ENCODE results near the gene FBXO42. TPM values are rescaled to one million over a fixed set of nuclear protein-coding genes. Genes with fewer than 3 reads are reported as not detected.

The FBXO42 gene
- total and polyA plus RNA-seq, 3 experiments from 2014 or later = 15.7 to 23.8 (median 16.9) TPM

DNA sequence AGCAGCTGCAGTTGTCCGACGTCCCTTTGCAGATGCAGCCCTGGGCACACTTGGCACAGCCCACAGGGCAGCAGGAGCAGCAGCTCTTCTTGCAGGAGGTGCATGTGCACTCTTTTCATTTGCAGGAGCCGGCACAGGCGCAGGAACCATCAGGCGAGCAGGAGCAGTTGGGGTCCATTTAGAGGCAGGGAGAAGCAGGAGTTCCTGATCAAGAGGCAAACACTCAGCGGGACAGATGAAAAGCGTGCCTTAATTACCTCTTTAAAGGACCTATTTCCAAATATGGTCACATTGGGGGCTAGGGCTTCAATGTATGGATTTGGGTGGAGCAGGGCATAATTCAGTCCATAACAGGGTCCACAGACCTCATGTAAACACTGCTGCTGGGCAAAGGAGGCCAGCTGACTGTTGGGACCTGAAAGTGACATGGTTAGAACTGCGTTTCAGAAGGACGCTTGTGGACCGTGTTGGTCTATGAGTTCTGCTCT, 111.0 kb downstream of the FBXO42 start:
- Histone ChIP-seq H3K4me3 (ENCODE audit: low read length) (no peak overlapping the region), H3K4me1 (ENCODE audit: insufficient read depth, low read length) (peaks cover 18% of the 10 kb centered on the region), H3K9me3 (ENCODE audit: low read length) (no peaks in the 10 kb centered on the region), H3K36me3 (ENCODE audit: insufficient read depth, low read length) (no peaks in the 10 kb centered on the region), H3K27me3 (ENCODE audit: insufficient read depth, low read length, poor library complexity, severe bottlenecking) (no peaks in the 10 kb centered on the region), H3K27ac (ENCODE audit: low read depth, low read length) (no peak overlapping the region)
- Mint-ChIP-seq H3K36me3 (peaks cover 0 to 9% (median 0%) of the 10 kb centered on the region in 3 donors), H3K27me3 (peaks cover 0 to 2% of the 10 kb centered on the region in 2 donors), H3K4me1 (peaks cover 13 to 24% (median 20%) of the 10 kb centered on the region in 3 donors), H3K9me3 (no peaks in the 10 kb centered on the region), H3K27ac (peak overlapping the region in 2 of 8 donors; percentile 52 to 77), H3K4me3 (no peak overlapping the region)
- CTCF ChIA-PET = interaction anchor here (1.5 kb wide), 1 partner anchor 36 kb away, joined by 4 read pairs; no protein-coding TSS in a partner anchor
- POLR2A ChIA-PET = interaction anchor here (0.5 kb wide), 1 partner anchor 114 kb away, joined by 4 read pairs; no protein-coding TSS in a partner anchor
- no peak for DNase-seq

DNA sequence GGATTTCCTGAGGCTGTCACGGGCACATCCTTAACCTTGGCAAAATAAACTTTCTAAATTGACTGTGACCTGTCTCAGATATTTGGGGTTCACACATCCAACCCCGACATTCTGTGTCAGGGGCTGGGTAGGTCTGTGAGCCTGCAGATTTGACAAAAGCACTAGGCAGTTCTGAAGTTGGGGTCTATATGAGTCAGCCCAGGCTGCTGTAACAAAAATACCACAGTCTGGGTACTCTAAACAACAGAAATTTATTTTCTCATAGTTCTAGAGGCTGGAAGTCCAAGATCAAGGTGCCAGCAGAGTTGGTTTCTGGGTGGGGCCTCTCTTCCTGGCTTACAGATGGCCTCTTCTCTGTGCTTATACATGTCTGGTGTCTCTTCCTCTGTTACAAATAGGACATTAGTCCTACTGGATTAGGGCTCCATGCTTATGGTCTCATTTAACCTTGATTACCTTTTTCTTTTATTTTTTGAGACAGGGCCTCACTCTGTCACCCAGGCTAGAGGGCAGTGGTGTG, 112.2 kb downstream of the FBXO42 start:
- ChIA-PET CTCF (no interaction called here), POLR2A (no interaction called here)
- no peak for DNase-seq
- Mint-ChIP-seq H3K36me3 (peaks cover 0 to 4% (median 0%) of the 10 kb centered on the region in 3 donors), H3K27me3 (peaks cover 0 to 2% of the 10 kb centered on the region in 2 donors), H3K27ac (peak overlapping the region in 3 of 8 donors; percentile 68 to 91 (median 77)), H3K4me3 (peak overlapping the region in 2 of 7 donors; percentile 36 to 42), H3K4me1 (peaks cover 21 to 33% (median 29%) of the 10 kb centered on the region in 3 donors), H3K9me3 (no peaks in the 10 kb centered on the region)
- Histone ChIP-seq H3K4me1 (ENCODE audit: insufficient read depth, low read length) (peaks cover 28% of the 10 kb centered on the region), H3K9me3 (ENCODE audit: low read length) (no peaks in the 10 kb centered on the region), H3K4me3 (ENCODE audit: low read length) (no peak overlapping the region), H3K36me3 (ENCODE audit: insufficient read depth, low read length) (no peaks in the 10 kb centered on the region), H3K27me3 (ENCODE audit: insufficient read depth, low read length, poor library complexity, severe bottlenecking) (no peaks in the 10 kb centered on the region), H3K27ac (ENCODE audit: low read depth, low read length) (no peak overlapping the region)

DNA sequence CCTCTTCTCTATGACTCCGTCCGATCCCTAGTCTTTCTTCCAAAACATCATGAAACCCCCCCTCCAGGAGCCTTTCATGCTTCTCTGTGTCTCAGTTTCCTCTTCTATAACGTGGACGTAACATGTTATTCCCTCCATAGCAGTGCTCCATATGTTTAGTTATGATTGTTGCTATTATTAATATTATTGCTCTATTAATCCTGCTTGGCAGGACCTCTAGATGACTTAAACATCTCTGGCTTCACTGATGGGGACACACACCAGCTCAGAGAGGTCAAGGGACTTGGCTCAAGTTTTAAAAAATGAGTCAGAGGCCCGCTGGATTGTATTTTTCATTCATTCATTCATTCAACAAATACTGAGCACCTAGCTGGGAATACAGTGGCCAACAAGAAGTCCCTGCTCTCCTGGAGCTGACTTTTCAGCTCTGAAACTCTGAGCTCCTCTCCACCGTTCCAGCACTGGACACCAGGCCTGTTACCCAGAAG, 114.9 kb downstream of the FBXO42 start:
- peak overlapping the region; percentile 98 for H3K4me3 ChIP-seq (ENCODE audit: low read length)
- H3K4me3 Mint-ChIP-seq = peak overlapping the region; percentile 87 to 96 (median 90)
- POLR2A ChIA-PET = interaction anchor here (0.5 to 1.4 kb wide), 3 partner anchors 20 to 115 kb away, joined by 3 to 5 read pairs (median 5); partner anchors contain the start of gene FBXO42
- H3K9me3 ChIP-seq (ENCODE audit: low read length) = no peaks in the 10 kb centered on the region
- H3K36me3 ChIP-seq (ENCODE audit: insufficient read depth, low read length) = no peaks in the 10 kb centered on the region
- peaks cover 24% of the 10 kb centered on the region for H3K4me1 ChIP-seq (ENCODE audit: insufficient read depth, low read length)
- H3K27me3 Mint-ChIP-seq = peaks cover 0 to 2% of the 10 kb centered on the region in 2 donors
- peaks cover 0 to 5% (median 0%) of the 10 kb centered on the region in 3 donors for H3K36me3 Mint-ChIP-seq
- no peak for DNase-seq
- H3K27me3 ChIP-seq (ENCODE audit: insufficient read depth, low read length, poor library complexity, severe bottlenecking) = no peaks in the 10 kb centered on the region
- no peaks in the 10 kb centered on the region for H3K9me3 Mint-ChIP-seq
- H3K27ac ChIP-seq (ENCODE audit: low read depth, low read length) = peak overlapping the region; percentile 88
- CTCF ChIA-PET = interaction anchor here (0.9 to 2.7 kb wide), 6 partner anchors 22 to 164 kb away, joined by 3 to 12 read pairs (median 3); partner anchors contain the start of gene FAM131C
- peaks cover 17 to 31% (median 25%) of the 10 kb centered on the region in 3 donors for H3K4me1 Mint-ChIP-seq
- peak overlapping the region; percentile 91 to 99 (median 98) for H3K27ac Mint-ChIP-seq

DNA sequence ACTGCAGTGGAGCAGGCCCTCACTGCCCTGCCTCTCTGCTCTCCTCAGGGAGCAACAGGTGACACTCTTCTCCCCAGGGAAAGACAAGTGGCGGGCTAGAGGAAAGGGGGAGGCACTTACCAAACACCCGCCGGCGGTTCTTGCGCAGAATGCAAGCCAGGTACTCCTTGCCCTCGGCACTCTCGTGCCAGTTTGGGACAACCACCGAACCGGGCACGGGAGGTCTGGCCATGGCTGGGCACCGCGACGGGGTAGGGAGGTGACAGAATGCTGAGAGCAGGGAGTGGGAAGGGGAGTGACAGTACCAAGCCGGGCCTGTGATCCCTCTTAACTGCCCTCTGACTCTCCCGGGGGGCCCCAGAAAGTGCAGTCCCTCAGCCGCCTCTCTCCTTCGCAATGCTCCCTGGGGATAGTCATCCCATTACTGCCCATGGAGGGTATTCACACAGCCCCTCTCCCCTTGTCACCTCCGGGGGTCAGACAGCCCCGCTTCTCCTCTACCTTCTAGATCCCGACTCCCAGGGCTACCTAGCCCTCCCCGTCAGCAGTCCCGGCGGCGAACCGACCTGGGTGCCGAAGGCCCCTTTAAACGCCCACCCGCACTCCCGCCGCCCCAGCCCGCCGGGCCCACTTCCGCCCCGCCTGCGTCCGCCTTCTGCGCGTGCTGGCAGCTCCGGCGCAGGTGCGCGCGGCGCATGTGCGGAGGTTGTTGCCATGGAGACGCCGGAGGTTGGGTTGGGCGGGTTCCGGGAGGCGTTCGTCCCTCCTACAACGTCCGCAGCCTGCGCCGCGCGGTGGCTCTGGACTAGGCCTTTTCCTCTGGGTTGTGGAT, 115.6 kb downstream of the FBXO42 start, which contains the start of gene CPLANE2:
Gene CPLANE2 (minus strand): TSS at position 673 of the 832 bp plus-strand sequence. CDS start 441 bp downstream, at position 232.
- Mint-ChIP-seq H3K4me3 (peak within 1 kb of the TSS; percentile 87 to 96 (median 90)), H3K36me3 (peaks cover 0 to 9% (median 0%) of the 10 kb centered on the region in 3 donors), H3K27ac (peak within 1 kb of the TSS; percentile 91 to 99 (median 98)), H3K27me3 (peaks cover 0 to 2% of the 10 kb centered on the region in 2 donors), H3K9me3 (no peaks in the 10 kb centered on the region), H3K4me1 (peaks cover 17 to 31% (median 25%) of the 10 kb centered on the region in 3 donors)
- peak within 1 kb of the TSS; percentile 98 for H3K4me3 ChIP-seq (ENCODE audit: low read length)
- peak within 1 kb of the TSS; percentile 88 for H3K27ac ChIP-seq (ENCODE audit: low read depth, low read length)
- peak; percentile 93 to 98 (median 96) for DNase-seq
- POLR2A ChIA-PET = interaction anchor here (0.5 to 1.4 kb wide), 3 partner anchors 19 to 425 kb away, joined by 3 to 5 read pairs (median 4); partner anchors contain the start of gene FBXO42
- CTCF ChIA-PET = interaction anchor here (0.9 to 2.7 kb wide), 5 partner anchors 19 to 164 kb away, joined by 3 to 12 read pairs (median 3); partner anchors contain the start of gene FAM131C
- H3K27me3 ChIP-seq (ENCODE audit: insufficient read depth, low read length, poor library complexity, severe bottlenecking) = no peaks in the 10 kb centered on the region
- no peaks in the 10 kb centered on the region for H3K36me3 ChIP-seq (ENCODE audit: insufficient read depth, low read length)
- H3K4me1 ChIP-seq (ENCODE audit: insufficient read depth, low read length) = peaks cover 24% of the 10 kb centered on the region
- H3K9me3 ChIP-seq (ENCODE audit: low read length) = no peaks in the 10 kb centered on the region

DNA sequence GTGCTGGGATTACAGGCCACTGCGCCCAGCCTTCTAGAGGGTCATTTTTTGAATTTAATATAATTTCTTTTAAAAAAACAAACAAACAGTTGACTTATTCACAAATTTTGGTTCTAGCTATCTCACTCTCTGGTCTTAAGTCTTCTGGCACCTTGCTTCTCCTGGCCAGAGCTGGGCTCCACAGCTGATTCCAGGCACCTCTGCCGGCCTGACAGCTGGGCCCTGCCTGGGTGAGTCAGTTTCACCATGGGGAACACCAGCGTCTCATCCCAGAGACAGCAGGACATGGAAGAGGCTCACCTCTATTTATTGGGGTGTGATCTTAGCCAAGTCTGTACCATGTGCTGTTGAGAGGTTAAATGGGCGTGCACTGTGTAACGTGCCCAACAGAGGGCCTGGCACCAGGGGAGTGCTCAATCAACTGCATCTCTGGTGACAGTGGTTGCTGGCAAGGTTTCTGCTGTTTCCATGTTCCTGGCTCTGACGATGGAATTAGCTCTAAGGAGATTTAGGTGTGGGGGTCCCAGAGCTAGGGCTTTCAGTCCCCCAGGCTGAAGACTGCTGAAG, 116.3 kb downstream of the FBXO42 start:
- peaks cover 0 to 2% of the 10 kb centered on the region in 2 donors for H3K27me3 Mint-ChIP-seq
- H3K4me1 Mint-ChIP-seq = peaks cover 17 to 31% (median 25%) of the 10 kb centered on the region in 3 donors
- peaks cover 0 to 10% (median 0%) of the 10 kb centered on the region in 3 donors for H3K36me3 Mint-ChIP-seq
- CTCF ChIA-PET = interaction anchor here (0.7 to 2.7 kb wide), 4 partner anchors 9 to 157 kb away, joined by 3 to 12 read pairs (median 6); no protein-coding TSS in a partner anchor
- H3K4me3 Mint-ChIP-seq = peak overlapping the region; percentile 87 to 96 (median 90)
- Histone ChIP-seq H3K9me3 (ENCODE audit: low read length) (no peaks in the 10 kb centered on the region), H3K27me3 (ENCODE audit: insufficient read depth, low read length, poor library complexity, severe bottlenecking) (no peaks in the 10 kb centered on the region), H3K4me1 (ENCODE audit: insufficient read depth, low read length) (peaks cover 24% of the 10 kb centered on the region), H3K4me3 (ENCODE audit: low read length) (peak overlapping the region; percentile 98), H3K27ac (ENCODE audit: low read depth, low read length) (peak overlapping the region; percentile 88), H3K36me3 (ENCODE audit: insufficient read depth, low read length) (no peaks in the 10 kb centered on the region)
- DNase-seq = peak; percentile 21 to 70 (median 44)
- peak overlapping the region; percentile 91 to 99 (median 98) for H3K27ac Mint-ChIP-seq
- H3K9me3 Mint-ChIP-seq = no peaks in the 10 kb centered on the region
- POLR2A ChIA-PET = interaction anchor here (0.5 kb wide), 1 partner anchor 21 kb away, joined by 3 read pairs; no protein-coding TSS in a partner anchor

DNA sequence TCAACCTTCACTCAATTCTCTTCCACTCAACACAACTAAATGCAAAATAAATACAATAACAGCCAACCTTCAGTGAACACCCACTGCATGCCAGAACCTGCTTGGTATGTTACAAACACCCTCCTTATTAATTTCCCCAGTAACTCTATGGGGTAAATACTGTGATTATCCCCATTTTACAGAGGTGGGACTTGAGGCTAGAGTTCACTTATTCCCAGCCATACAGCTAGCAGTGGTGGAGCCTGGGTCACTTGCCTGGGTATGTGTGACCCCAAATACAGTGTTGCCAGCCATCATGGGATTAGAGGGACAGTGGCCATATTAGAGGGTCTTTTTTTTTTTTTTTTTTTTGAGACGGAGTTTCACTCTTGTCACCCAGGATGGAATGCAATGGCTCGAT, 116.9 kb downstream of the FBXO42 start:
- no peaks in the 10 kb centered on the region for H3K27me3 ChIP-seq (ENCODE audit: insufficient read depth, low read length, poor library complexity, severe bottlenecking)
- no peak overlapping the region for H3K4me3 ChIP-seq (ENCODE audit: low read length)
- peaks cover 0 to 13% (median 0%) of the 10 kb centered on the region in 3 donors for H3K36me3 Mint-ChIP-seq
- ChIA-PET CTCF (interaction anchor here (0.7 to 2.6 kb wide), 5 partner anchors 9 to 153 kb away, joined by 3 to 10 read pairs (median 3); no protein-coding TSS in a partner anchor), POLR2A (interaction anchor here (0.5 kb wide), 1 partner anchor 21 kb away, joined by 3 read pairs; no protein-coding TSS in a partner anchor)
- H3K27me3 Mint-ChIP-seq = peaks cover 0 to 2% of the 10 kb centered on the region in 2 donors
- no peaks in the 10 kb centered on the region for H3K9me3 ChIP-seq (ENCODE audit: low read length)
- H3K9me3 Mint-ChIP-seq = no peaks in the 10 kb centered on the region
- H3K27ac Mint-ChIP-seq = peak overlapping the region in 5 of 8 donors; percentile 9 to 86 (median 30)
- no peaks in the 10 kb centered on the region for H3K36me3 ChIP-seq (ENCODE audit: insufficient read depth, low read length)
- peaks cover 17 to 31% (median 25%) of the 10 kb centered on the region in 3 donors for H3K4me1 Mint-ChIP-seq
- H3K27ac ChIP-seq (ENCODE audit: low read depth, low read length) = peak overlapping the region; percentile 19
- H3K4me1 ChIP-seq (ENCODE audit: insufficient read depth, low read length) = peaks cover 24% of the 10 kb centered on the region
- peak in 1 of 5 donors; percentile 10 for DNase-seq
- peak overlapping the region in 5 of 7 donors; percentile 16 to 62 (median 31) for H3K4me3 Mint-ChIP-seq

DNA sequence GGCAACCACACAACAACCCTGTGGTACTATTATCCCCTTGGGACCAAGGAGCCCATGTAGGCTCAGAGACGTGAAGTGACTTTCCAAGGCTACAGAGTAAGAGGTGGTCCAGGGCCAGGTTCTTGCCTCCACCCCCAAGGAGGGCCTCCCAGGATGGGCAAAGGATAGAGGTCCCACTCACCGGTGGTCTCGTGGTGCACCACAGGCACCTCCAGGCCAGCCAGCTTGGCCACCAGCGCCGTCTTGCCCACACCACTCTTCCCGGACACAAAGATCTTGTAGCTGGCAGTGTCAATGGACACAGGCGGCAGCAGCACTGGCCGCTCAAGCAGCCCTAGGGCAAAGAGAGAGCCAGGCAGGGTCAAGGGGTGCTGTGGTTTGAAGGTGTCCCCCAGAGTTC, 118.8 kb downstream of the FBXO42 start:
- ChIA-PET POLR2A (no interaction called here), CTCF (interaction anchor here (1.4 to 2.6 kb wide), 2 partner anchors 11 to 15 kb away, joined by 3 to 10 read pairs; no protein-coding TSS in a partner anchor)
- Mint-ChIP-seq H3K27ac (no peak overlapping the region), H3K36me3 (peaks cover 0 to 13% (median 5%) of the 10 kb centered on the region in 3 donors), H3K9me3 (no peaks in the 10 kb centered on the region), H3K4me1 (peaks cover 18 to 29% (median 25%) of the 10 kb centered on the region in 3 donors), H3K27me3 (peaks cover 4 to 8% of the 10 kb centered on the region in 2 donors), H3K4me3 (peak overlapping the region in 1 of 7 donors; percentile 32)
- Histone ChIP-seq H3K9me3 (ENCODE audit: low read length) (no peaks in the 10 kb centered on the region), H3K27ac (ENCODE audit: low read depth, low read length) (no peak overlapping the region), H3K27me3 (ENCODE audit: insufficient read depth, low read length, poor library complexity, severe bottlenecking) (no peaks in the 10 kb centered on the region), H3K4me3 (ENCODE audit: low read length) (no peak overlapping the region), H3K36me3 (ENCODE audit: insufficient read depth, low read length) (no peaks in the 10 kb centered on the region), H3K4me1 (ENCODE audit: insufficient read depth, low read length) (peaks cover 24% of the 10 kb centered on the region)
- peak in 1 of 5 donors; percentile 36 for DNase-seq
